ENCODE results near the gene TNFRSF25.
"Not testable (repeated sequence)": the region's sequence is repeated elsewhere in the genome, so short reads cannot be mapped to it uniquely, and the experiment has no call there.

TNFRSF25 gene

DNA sequence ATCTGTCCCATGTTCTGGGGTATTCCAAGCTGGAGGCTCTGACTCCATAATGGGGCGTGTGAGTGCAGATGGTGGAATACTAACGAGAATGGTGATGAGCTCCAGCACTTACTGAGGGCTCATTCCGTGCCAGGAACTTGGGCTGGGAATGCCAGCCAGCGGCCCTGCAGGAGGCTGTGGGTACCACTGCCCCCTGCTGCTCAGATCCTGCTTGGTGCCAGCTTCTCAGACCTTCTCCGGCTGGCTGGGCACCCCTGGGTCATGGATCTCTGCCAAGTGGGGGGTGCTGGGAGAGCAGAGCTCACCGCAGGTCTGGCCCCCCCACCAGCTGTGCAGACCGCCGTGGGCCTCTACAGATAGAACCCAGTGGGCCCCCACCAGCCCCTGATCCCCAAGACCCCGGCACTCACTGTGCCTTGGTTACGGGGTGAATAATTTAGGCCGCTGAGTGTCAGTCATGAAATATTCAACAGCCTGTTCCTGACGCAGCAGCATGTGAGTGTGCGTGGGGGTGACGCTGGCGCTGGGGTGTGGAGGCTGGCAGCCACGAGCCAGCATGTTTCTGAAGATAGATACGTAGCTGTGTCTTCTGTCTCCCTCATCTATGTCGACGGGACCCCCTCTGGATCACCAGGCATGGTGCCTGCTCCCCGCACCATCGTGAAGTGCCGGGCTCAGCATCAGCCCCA is 28.8 kb downstream of the TNFRSF25 start:
- DNase-seq (ENCODE audit: low read depth in 2 of 3, low spot score in 2 of 3): not testable (repeated sequence)

DNA sequence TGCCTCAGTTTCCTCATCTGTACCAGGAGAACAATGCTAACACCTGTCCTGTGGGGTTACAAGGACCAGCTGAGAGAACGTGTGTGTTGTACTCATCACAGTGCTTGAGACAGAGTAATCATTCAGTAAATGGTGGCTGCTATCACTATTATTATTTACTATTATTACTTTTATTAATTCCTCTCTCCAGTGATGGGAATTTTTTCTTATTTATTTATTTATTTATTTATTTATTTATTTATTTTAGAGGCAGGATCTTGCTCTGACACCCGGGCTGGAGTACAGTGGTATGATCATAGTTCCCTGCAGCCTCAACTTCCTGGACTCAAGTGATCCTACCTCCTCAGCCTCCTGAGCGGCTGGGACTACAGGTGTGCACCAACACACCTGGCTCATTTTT is 29.7 kb downstream of the TNFRSF25 start:
- DNase-seq (ENCODE audit: low read depth in 2 of 3, low spot score in 2 of 3): not testable (repeated sequence)

DNA sequence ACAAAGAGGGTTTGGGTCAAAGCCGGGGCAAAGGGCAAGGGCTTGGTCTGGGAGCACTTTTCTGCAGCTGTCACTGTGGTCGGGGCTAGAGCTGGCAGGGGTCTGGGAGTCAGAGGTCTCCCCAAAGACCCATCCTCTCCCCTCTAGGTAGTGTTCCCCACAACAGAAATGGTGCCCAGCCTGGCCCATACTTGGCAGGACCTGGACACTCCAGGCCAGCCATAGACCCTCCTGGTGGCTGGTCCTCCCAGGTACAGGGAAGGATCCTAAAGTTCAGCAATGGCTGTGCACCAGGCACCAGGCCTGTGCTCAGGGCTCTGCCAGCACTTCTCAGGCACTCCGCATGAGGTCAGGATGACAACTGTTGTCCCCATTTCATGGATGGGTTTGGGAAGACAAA is 30.4 kb downstream of the TNFRSF25 start:
- DNase-seq (ENCODE audit: low read depth in 2 of 3, low spot score in 2 of 3): no peak

DNA sequence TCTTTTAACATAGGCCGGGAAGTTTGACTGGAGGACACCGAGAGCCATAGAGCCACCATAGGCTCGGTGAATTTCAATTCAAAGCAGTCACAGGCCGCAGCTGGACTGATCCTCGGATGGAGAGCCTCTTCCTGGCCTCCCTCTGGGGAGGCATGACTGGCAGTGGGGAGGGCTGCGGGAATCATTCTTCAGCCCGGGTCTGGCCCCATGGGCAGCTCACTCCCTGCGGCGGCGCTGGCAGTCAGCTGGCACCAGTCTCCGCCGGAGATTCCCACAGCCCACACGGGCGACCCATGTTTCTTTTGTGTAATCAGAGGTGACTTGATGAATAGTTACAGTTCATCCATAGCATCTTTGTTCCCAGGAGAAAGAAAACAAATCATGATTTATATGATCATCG is 30.8 kb downstream of the TNFRSF25 start:
- DNase-seq (ENCODE audit: low read depth in 2 of 3, low spot score in 2 of 3): no peak

DNA sequence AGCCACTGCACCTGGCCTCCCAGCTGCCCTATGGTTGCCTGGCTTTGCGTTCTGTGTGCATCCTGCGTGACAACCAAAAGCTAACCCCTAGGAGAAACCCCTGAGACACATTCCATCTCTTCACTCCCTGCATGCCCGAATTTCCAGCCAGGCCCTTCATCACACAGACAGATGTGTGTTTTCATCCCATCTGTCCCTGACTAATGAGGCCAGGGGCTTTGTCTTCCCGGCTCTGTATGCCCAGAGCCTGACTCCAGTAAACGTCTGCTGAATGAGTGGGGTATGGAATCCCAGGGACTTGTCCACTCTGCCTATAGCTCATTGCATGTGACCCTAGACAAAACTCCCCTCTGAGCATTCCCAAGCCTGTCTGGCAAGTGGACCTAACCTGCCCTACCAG is 31.8 kb downstream of the TNFRSF25 start:
- no peak for DNase-seq (ENCODE audit: low read depth in 2 of 3, low spot score in 2 of 3)

DNA sequence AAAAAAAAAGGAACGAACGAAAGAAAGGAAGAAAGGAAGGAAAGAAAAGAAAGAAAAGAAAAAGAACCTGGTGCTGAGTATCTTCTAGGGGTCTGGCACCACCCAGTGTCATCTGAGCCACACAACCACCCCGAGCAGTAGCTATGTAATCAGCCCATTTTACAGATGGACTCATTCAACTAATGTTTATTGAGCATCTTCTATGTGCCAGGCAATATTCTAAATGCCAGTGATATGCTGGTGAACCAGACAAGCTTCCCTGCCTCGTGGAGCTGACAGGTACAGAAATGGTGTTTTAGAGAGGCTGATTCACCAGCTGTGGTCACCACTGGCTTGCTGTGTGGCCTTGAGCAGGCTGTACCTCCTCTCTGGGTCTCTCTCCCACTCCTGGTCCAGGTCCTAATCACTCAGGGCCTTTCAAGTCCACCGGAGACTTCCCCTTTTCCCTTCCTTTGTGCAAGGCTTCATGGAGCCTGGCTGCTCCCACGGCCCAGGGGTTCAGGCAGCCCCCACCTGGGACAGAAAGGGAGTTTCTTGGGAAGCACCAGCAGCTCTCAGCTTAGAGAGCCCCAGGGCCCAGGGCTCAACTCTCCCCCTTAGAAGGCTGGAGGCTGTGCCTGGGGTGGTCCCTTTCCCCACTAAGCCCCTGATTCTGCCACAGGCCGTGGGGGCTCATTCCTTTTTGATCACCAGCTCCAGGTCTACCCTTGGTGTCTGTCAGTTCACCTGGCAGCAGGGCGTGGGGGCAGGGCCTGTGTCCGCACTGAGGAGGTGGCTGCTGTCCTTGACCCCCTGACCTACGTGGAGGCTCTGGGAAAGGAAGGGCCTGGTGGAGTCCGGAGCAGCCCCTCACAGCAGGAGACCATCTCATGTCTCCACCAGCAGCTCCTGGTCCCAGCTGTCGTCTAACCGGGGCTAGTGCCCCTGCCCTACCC is 34.1 kb downstream of the TNFRSF25 start:
- DNase-seq (ENCODE audit: low read depth in 2 of 3, low spot score in 2 of 3): not testable (repeated sequence)

DNA sequence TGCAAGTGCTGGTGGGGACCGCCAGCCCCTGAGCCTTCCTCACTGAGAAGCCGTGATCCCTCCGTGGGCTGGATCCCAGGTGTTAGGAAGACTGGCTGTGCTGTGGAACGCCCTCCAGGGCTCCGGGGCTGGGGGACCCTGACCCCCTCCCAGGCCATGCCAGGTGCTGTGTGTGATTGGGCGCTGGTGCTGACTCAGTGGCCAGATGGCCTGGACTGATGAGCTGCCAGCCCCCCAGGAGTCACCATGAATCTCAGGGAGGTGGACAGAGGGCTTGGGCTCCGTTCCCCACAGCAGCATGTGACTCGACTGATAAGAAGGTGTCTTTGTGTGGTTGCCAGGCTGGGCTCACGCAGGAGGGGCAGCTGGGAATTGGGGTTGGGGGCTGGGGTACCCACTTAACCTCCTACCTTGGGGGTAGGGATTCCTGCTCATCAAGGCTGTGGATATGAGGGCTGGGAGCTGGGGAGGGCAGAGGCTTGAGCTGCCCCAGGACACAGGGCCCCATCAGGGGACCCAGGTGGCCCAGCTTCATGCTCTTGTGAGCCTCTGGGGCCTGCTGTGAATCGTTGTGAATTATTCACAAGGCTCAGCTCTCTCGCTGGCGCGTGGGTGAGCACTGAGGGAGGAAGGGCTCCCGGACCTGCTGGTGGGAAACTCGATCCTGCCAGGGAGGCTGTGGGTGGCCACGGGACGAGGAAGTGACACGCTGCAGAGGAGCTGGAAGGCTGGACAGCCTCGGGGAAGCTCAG is 36.1 kb downstream of the TNFRSF25 start:
- not testable (repeated sequence) for DNase-seq (ENCODE audit: low read depth in 2 of 3, low spot score in 2 of 3)

DNA sequence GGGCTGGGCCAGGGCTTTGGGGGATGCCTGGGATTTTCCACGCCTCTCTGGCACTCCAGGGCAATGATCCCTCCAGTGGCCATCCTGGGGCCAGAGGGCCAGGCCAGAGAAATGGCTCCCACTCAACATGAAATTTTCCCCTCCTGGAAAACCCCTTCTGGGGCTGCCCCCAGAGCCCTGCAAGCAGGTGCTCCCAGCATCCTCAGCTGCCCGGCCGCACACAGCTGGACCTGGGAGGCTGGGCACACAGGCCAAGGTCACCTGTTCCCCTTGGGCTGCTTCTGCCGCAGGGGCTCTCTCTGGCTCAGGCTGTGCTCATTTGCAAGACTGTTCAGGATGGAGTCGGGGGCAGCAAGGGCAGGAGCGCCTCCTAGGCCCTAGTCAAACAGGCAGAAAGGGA is 37.5 kb downstream of the TNFRSF25 start:
- DNase-seq (ENCODE audit: low read depth in 2 of 3, low spot score in 2 of 3): not testable (repeated sequence)

DNA sequence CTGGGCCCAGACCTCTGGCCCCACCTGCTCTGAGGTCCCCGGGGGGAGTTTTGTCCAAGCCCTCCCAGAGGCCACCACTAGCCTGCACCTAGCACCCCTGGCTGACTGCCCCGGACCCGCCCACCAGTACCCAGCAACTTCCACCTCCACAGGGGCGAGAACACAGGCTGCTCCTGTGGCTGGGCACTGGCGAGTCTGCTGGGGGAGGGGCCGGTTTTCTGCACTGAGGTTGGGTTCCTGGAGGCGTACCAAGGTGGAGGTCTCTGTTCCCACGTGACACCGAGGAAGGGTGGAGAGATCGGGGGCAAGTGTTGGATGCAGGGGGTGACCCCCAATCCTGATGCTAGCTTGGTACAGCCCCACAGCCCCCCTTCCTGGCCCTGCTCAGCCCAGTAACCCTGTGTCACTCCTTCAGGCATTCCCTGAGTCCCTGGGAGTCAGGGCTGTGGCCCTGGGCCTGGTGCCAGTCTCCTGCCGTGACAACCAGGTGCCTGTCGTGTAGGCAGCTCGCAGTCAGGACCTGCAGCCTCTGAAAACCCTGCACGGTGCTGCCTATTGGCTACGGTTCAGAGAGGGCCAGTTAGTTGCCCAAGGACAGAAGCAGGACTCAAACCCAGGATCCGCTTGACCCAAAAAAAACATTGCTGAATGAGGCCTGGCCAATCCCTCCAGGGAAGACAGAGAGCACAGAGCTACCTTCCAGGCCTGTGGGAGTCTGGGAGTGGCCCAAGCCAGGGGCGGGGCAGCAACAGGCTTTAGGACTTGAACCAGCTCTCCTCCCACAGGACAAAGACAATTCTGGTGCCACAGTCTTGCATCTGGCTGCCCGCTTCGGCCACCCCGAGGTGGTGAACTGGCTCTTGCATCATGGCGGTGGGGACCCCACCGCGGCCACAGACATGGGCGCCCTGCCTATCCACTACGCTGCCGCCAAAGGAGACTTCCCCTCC is 38.3 kb downstream of the TNFRSF25 start:
- no peak for DNase-seq (ENCODE audit: low read depth in 2 of 3, low spot score in 2 of 3)

DNA sequence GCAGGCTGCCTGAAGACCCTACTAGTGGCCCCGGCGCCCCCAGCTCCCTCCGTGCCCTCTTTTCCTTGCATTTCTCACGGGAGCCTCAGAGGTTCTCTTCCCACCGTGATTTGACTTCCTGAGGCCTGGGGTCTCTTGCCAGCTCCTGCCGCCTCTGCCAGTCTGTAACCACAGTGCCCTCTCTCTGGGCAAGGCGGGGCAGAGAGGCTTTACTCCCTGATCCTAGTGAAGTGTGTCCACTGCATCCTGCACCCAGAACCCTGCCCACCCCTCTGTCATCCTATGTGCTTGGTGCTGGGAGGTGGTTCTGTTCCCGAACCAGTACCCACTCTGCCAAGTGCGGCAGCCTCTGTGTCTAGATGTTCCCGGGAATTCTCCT is 39.0 kb downstream of the TNFRSF25 start:
- DNase-seq (ENCODE audit: low read depth in 2 of 3, low spot score in 2 of 3): no peak

DNA sequence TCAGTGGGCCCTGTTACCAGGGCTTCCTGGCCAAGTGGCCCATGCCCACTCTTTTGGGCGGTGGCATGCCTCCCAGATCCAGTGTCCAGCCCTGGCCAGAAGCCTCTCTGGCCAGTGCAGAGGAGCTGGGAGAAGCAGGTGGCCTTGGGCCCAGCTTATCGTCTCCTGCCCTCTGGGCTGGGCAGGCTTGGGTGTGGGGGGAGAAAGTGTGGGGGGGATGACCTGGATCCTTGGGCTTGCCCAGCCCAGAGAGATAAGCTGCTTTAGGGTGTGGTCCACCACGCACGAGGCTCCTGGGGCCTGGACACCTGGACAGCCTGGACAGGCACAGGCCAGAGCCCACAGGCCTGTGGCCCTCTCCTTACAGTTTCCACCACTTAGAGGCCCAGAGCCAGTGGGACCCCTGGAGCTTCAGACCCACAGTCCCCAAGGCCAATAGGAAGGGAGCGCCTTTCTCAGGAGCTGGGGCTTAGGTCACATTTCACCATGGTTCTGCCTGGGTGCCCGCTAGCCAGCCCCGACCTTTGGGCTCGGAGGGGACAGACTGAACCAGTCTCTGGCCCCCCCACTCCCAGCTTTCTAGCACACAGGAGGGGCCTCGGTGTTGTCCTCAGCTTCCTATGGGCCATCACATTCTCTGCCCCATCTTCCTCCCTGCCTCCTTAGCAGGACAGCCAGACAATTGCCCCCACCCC is 39.5 kb downstream of the TNFRSF25 start:
- no peak for DNase-seq (ENCODE audit: low read depth in 2 of 3, low spot score in 2 of 3)

DNA sequence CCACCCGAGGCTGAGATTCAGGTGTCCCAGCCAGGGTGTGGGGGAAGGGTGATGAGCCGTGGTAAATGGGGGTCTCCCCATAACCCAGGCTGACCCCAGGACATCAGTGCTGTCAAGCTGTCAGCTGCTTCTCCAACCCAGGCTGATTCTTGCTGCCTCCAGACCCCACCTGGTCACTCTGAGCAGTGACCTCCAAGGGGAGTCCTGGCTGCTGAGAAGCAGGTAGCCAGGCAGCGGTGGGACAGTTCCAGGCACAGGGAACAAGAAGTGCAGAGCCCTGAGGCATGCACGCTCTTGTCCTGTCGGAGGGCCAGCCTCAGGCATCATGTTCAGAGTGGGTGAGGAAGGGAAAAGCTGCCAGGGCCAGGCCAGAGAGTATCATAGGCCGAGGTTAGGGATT is 40.3 kb downstream of the TNFRSF25 start:
- no peak for DNase-seq (ENCODE audit: low read depth in 2 of 3, low spot score in 2 of 3)

DNA sequence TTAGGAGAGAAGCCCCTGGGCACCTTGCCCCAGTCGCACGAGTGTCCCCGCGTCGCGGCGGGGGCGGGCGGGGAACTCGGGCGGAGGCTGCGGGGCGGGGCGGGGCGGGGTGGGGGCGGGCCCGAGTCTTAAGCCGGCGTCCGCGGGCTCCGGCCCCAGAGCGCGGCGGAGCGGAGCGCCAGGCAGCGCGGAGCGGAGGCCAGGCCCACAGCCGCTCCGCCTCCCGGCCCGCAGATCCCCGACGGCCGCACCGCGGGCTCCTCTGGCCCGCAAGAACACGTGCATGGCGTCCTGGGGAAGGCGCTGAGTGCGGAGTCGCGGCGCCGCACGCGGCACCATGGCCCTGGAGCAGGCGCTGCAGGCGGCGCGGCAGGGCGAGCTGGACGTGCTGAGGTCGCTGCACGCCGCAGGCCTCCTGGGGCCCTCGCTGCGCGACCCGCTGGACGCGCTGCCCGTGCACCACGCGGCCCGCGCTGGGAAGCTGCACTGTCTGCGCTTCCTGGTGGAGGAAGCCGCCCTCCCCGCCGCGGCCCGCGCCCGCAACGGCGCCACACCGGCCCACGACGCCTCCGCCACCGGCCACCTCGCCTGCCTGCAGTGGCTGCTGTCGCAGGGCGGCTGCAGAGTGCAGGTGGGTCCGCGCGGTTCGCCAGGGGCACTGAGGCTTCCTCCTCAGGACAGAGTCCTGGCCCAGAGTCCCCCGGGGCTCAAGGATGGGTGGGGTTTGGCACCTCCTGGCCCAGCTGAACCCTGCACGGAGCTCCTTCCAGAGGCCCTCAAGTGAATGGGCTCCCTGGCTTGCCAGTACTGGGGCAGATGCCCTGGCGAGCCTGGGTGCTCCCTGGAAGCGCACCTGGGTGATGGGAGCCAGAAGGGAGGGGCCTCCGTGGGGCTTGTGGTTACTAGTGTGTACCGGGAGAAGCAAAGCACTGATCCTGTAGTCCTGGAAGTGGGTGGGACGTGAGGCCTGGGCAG is 41.1 kb downstream of the TNFRSF25 start, which contains the start of gene ESPN:
Gene ESPN (plus strand): TSS at position 158 of the 975 bp plus-strand sequence. CDS start 180 bp downstream, at position 338.
- DNase-seq (ENCODE audit: low read depth in 2 of 3, low spot score in 2 of 3): no peak

DNA sequence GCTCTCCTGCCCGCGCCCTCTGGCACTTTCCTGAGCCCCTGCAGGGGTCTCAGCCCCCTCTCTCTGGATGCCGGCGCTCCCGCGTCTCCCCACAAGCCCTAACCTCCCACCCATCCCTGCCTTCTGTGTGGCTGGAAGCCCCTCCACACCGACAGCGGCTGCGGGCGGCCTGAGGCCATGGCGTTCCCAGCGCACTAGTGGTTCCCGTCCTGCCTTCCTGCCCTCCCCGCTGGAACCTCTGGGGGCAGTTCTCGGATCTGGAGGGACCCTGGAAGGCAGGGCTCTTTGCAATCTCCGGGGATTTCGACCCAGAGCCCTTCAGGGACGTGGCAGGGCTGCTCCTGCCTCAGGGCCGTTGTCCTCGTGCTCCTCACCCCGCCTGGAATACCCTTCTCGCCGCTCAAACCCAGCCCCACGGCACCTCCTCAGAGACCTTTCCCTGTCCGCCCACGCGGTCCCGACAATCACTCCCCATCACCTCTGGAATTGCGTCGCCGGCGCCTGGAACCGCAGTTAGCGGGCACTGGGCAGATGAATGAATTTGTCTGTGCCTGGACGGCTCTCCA is 41.9 kb downstream of the TNFRSF25 start:
- DNase-seq (ENCODE audit: low read depth in 2 of 3, low spot score in 2 of 3): no peak

DNA sequence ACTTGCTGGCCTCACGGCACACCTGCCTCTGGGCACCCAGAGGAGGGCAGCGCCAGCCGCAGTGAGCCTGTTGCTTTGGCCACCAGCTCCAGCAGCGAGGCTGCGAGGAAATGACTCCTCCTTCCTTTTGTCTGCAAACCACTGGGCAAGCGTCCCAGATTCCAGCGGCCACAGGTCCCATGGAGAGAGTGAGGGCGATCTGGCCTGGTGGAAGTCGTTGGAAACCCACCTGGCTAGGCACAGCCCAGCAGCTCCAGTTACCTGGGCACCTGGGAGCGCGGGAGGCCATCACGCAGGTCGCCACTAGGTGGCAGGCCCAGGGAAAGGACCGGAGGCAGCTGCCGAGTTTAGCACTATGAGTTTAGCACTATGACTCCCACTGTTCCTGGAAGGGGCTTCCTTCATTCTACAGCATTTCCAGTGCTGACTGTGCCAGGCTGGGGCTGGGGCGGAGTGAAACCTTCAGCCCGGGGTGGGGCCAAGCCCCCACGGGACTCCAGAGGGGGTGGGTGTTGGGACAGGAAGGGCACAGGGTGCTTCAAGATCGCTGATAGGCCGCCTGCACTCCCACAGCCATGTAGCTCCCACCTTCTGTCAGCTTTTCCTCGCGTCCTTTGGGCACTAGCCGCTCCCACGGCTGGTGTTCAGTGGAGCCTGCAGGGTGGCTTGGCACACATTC is 42.5 kb downstream of the TNFRSF25 start:
- DNase-seq (ENCODE audit: low read depth in 2 of 3, low spot score in 2 of 3): peak in 2 of 3 experiments; percentile 43 to 52

DNA sequence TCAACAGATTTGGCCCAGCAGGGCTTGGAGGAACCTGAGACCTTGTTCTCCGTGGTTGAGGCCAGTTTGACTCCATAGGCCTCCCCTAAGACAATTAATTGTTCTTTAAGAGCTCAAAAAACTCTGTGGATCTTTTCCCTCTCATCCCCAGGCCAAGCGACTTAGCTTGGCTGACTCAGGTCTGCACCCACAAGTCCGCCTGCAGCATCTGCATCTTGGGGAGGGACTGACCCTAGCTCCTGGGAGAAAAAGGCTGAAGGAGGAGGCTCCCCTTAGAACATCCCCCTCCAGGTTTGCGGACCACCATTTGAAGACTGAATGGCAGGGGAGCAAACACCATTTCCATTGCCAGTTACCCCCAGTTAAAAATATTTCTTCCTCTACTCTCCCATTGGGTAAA is 44.7 kb downstream of the TNFRSF25 start:
- DNase-seq (ENCODE audit: low read depth in 2 of 3, low spot score in 2 of 3): no peak

DNA sequence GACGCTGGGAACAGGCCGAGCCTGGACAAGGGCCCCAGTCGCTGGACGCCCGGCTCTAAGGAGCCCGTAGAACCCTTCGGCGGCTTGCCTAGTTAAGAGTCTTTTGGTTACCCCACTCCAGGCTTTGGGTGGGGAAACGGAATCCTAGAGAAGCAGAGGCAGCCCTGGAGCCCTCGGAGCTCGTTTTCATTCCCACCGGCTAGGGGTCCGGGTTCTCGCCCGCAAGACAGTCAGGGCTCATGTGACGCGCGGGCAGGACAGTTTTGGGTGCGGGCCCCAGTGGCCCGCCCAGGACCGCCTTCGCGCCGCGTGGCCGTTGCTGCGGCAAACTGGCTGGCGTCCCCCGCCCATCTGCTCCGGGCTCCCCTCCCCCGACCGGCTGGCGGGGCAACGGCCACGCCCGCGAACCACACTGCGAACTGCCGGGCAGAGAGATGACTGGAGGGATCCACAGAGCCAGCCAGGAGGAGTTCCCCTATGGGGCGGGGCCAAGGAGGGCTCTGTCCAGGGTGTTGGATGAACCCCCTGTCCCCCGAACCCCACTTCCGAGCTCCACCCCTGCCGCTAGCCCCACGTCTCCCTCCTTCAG is 45.4 kb downstream of the TNFRSF25 start:
- no peak for DNase-seq (ENCODE audit: low read depth in 2 of 3, low spot score in 2 of 3)

Data from activated CD8-positive, alpha-beta memory T cell treated with anti-CD3 and anti-CD28 coated beads for 48 hours (primary cell).